HG02884 (cell line): ENCODE measurements around the gene OR4D2.
"Not testable (repeated sequence)": the region's sequence is repeated elsewhere in the genome, so short reads cannot be mapped to it uniquely, and the experiment has no call there.

Source experiments
- ATAC-seq: cut with Tn5 transposase; IDR thresholded peaks from one replicate; pipeline ENCODE4 v1.9.1; 2021; ENCODE audit warnings: mild to moderate bottlenecking, moderate library complexity; ENCODE audit not compliant: unreplicated experiment

The OR4D2 gene

GRCh38 chr17:58166682-58167081, at the start of gene OR4D2:
Gene OR4D2, plus strand, starts transcription at chr17:58166982. Its CDS starts 2,674 bp downstream, at chr17:58169656.
- no peak for ATAC-seq

GRCh38 chr17:58117382-58117781, 49.4 kb upstream of the OR4D2 start:
- no peak for ATAC-seq

DNA sequence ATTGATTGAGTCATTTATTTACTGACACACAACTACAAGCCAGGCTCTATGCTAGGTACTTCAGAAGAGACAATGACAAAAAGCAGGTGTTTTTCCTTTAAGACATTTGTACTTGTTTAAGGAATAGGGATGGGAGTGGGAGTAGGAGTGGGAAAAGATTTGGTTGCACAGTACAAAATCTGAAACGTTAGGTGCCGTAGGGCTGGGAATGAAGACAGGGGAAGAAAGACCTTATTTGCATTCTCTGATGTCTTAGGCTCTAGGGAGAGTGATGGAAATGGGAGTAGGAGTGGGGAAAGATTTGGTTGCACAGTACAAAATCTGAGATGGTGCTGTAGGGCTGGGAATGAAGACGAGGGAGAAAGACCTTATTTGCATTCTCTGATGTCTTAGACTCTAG, 47.3 kb upstream of the OR4D2 start:
- no peak for ATAC-seq

DNA sequence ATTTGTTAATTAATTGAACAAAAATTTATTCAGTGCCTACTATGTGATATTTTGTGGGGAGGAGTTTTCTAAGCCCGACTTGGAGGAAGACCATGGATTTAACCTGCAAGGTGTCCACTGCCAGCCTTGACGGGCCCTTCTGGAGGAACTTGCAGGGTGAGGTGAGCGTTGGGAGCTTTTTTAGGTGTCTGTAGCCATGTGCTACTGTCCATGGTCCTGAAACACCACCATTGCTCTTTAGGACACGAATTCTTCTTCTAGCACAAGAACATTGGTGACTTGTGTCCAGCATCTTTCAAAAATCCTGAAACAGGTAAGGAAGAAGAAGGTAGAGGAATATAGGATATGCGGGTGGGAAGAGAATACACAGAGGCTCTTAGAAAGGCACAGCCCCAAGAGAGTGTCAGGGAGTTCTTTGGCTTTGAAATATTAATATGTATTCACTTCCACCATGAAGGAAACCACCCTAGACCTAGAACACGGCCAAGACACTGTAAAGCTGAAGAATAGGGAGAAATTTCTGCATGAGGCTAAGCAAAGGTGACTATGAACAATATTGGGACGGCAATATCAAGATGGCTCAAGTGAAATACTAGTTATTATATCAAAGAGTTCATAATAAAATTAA, 46.5 kb upstream of the OR4D2 start:
- ATAC-seq, result no peak

- ATAC-seq, result no peak
These were observed 44.9 kb upstream of the OR4D2 start for GRCh38 chr17:58121925-58122324.

- no peak for ATAC-seq
These were observed 38.9 kb upstream of the OR4D2 start for GRCh38 chr17:58127846-58128245.

DNA sequence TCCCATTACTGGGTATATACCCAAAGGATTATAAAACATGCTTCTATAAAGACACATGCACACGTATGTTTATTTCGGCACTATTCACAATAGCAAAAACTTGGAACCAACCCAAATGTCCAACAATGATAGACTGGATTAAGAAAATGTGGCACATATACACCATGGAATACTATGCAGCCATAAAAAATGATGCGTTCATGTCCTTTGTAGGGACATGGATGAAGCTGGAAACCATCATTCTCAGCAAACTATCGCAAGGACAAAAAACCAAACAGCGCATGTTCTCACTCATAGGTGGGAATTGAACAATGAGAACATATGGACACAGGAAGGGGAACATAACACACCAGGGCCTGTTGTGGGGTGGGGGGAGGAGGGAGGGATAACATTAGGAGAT, 34.1 kb upstream of the OR4D2 start:
- not testable (repeated sequence) for ATAC-seq

DNA sequence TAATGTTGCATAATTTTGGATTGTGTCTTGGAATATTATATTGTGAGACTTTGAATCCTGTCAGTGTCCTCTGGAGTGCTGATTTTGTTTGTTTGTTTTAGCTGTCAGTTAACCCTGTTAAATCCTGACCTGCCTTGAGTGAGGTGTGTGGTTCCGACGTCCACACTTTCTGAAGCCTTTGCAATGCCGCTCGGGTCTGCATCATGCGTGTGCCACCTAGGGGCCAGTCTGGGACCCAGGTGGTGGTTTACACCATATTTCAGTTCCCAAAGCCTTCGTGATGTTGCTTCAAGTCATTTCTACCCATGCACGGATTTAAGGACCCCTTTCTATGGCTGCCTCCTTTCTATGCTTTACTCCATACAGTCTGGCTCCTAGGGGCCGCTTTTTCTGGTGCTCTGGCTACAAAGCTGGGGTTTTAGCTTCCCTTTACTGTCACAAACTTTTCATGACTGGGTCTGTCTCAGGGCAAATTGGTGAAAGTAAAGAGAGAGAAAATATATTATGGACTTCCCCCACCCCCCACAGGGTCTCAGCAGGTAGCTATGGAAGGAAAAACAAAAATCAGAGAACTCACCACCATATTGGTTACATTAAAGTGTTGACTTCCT, 30.0 kb upstream of the OR4D2 start:
- no peak for ATAC-seq

- ATAC-seq, result no peak
These were observed 25.3 kb upstream of the OR4D2 start for GRCh38 chr17:58141505-58141904.

DNA sequence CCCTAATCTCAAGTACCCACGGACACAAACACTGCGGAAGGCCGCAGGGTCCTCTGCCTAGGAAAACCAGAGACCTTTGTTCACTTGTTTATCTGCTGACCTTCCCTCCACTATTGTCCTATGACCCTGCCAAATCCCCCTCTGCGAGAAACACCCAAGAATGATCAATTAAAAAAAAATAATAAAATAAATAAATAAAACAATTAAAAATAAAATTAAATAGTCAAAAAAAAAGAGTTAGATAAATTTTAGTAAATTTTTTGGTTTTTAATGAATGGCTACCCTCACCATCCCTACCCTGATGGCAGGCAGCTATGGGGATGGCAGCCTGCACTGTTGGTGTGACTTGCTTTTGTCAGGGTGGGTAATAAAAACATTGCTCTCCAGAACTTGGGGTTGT, 23.4 kb upstream of the OR4D2 start:
- not testable (repeated sequence) for ATAC-seq

DNA sequence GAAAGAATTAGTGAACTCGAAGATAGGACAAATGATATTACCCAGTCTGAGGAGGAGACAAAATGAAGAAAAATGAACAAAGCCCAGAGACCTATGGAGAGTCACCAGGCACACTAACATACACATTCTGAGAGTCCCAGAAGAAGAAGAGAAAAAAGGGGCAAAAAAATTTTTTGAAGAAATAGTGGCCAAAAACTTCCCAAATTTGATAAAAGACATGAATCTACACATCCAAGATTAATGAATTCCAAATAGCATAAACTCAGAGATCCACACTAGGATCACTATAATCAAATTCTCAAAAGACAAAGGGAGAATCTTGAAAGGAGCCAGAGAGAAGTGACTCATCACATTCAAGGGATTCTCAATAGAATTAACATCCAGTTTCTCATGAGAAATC, 22.0 kb upstream of the OR4D2 start:
- no peak for ATAC-seq

- ATAC-seq, result no peak
These were observed 18.8 kb upstream of the OR4D2 start, which contains the start of gene OR4D1 for GRCh38 chr17:58147930-58148434. Gene OR4D1, plus strand, starts transcription at chr17:58148384. Its CDS starts 6,770 bp downstream, at chr17:58155154.

- ATAC-seq, result no peak
These were observed 18.2 kb upstream of the OR4D2 start for GRCh38 chr17:58148609-58149008.

GRCh38 chr17:58150394-58150793, 16.4 kb upstream of the OR4D2 start:
- ATAC-seq, result no peak

- no peak for ATAC-seq
These were observed 13.7 kb upstream of the OR4D2 start for GRCh38 chr17:58153046-58153445.

- ATAC-seq, result no peak
These were observed 13.1 kb upstream of the OR4D2 start for GRCh38 chr17:58153671-58154070.

DNA sequence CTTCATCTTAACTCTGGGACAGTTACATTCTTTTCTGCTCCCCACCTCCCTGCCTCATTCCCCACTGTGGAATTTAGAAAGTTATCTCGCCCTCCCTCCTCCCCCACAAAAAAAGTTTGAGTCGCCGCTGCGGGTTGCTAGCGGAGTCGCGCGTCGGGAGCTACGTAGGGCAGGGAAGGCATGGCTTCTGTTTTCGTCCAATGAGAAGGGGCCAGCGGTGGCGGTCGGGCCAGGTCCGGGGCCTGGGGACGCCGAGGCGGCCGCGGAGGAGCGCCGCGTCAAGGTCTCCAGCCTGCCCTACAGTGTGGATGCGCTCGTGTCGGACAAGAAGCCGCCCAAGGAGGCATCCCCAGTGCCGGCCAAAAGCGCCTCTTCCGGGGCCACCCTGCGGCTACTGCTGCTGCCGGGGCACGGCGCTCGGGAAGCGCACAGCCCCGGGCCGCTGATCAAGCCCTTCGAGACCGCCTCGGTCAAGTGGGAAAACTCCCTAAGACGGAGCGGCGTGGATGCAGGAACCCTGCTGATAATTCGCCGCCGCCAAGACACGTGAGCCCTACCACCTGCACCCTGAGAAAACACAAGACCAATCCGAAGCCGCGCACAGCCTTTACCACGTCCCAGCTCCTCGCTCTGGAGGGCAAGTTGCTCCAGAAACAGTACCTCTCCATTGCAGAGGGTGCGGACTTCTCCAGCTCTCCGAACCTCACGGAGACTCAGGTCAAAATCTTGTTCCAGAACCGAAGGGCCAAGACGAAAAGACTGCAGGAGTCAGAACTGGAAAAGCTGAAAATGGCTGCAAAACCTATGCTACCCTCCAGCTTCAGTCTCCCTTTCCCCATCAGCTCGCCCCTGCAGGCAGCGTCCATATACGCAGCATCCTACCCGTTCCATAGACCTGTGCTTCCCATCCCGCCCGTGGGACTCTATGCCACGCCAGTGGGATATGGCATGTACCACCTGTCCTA, 9.7 kb upstream of the OR4D2 start:
- no peak for ATAC-seq

- no peak for ATAC-seq
These were observed 8.6 kb upstream of the OR4D2 start for GRCh38 chr17:58158181-58158580.

GRCh38 chr17:58161566-58161965, 5.2 kb upstream of the OR4D2 start:
- ATAC-seq, result no peak

DNA sequence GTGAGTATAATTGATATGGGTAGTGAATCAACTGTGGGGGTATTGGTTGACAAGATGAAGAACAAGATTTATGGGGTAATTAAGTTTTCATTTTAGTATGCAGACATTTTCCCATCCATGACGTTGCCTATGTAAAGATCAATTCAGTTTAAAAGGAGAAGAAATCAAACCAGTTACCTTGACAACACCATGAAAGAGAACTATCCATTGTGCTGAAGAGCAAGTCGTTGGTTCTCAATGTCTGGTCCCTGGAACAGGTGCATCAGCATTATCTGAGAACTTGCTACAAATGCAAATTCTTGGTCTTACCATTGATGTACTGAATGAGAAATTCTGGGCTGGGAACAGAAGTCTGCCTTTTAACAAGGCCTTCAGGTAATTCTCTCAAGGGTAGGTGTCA, 801 bp upstream of the OR4D2 start:
- no peak for ATAC-seq

GRCh38 chr17:58170622-58171021, 3.8 kb downstream of the OR4D2 start:
- no peak for ATAC-seq
